ENCODE results near the gene GAB2.

- TF ChIP-seq, protein P1, sequence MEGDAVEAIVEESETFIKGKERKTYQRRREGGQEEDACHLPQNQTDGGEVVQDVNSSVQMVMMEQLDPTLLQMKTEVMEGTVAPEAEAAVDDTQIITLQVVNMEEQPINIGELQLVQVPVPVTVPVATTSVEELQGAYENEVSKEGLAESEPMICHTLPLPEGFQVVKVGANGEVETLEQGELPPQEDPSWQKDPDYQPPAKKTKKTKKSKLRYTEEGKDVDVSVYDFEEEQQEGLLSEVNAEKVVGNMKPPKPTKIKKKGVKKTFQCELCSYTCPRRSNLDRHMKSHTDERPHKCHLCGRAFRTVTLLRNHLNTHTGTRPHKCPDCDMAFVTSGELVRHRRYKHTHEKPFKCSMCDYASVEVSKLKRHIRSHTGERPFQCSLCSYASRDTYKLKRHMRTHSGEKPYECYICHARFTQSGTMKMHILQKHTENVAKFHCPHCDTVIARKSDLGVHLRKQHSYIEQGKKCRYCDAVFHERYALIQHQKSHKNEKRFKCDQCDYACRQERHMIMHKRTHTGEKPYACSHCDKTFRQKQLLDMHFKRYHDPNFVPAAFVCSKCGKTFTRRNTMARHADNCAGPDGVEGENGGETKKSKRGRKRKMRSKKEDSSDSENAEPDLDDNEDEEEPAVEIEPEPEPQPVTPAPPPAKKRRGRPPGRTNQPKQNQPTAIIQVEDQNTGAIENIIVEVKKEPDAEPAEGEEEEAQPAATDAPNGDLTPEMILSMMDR (IDR thresholded peaks at IDR 0.05; ENCODE audit: poor library complexity): no peak
- TF ChIP-seq EZH2 (IDR thresholded peaks at IDR 0.05; ENCODE audit: borderline replicate concordance) (no peak), EZH2phosphoT487 (IDR thresholded peaks at IDR 0.05; ENCODE audit: low read depth, severe bottlenecking, unreplicated experiment) (no peak)
These were observed 211.9 kb downstream of the GAB2 start for GRCh38 chr11:78205691-78206090.

Data from hepatocyte (in vitro differentiated cells).